Epithelial cell of esophagus (primary cell): ENCODE data around the gene LGR6.

Source experiments
- DNase-seq: peaks from one replicate; pipeline ENCODE4 v3.0.0; 2010; ENCODE audit warnings: low read depth
- H3K4me3 ChIP-seq: 2 replicates; pipeline ENCODE4 v1.5.1; 2011; ENCODE audit warnings: mild to moderate bottlenecking, low read length, control low read depth
- TF ChIP-seq, protein P1 (sequence below): IDR thresholded peaks from 2 replicates; pipeline ENCODE4 v1.5.1; 2011; ENCODE audit warnings: low read depth, mild to moderate bottlenecking, low read length, control low read depth, inconsistent platforms; ENCODE audit not compliant: insufficient read depth; ENCODE audit errors: missing control alignments

The LGR6 gene

GRCh38 chr1:202203238-202204039 is 9.8 kb downstream of the LGR6 start:
- TF ChIP-seq, protein P1, sequence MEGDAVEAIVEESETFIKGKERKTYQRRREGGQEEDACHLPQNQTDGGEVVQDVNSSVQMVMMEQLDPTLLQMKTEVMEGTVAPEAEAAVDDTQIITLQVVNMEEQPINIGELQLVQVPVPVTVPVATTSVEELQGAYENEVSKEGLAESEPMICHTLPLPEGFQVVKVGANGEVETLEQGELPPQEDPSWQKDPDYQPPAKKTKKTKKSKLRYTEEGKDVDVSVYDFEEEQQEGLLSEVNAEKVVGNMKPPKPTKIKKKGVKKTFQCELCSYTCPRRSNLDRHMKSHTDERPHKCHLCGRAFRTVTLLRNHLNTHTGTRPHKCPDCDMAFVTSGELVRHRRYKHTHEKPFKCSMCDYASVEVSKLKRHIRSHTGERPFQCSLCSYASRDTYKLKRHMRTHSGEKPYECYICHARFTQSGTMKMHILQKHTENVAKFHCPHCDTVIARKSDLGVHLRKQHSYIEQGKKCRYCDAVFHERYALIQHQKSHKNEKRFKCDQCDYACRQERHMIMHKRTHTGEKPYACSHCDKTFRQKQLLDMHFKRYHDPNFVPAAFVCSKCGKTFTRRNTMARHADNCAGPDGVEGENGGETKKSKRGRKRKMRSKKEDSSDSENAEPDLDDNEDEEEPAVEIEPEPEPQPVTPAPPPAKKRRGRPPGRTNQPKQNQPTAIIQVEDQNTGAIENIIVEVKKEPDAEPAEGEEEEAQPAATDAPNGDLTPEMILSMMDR, result no peak
- no peak for DNase-seq
- no peak overlapping the region for H3K4me3 ChIP-seq

GRCh38 chr1:202204065-202204464 is 10.5 kb downstream of the LGR6 start:
- DNase-seq, result no peak
- TF ChIP-seq, protein P1, result no peak
- H3K4me3 ChIP-seq, result no peak overlapping the region

- no peak for DNase-seq
- TF ChIP-seq, protein P1, result peak; percentile 38
- no peak overlapping the region for H3K4me3 ChIP-seq
These were observed 12.1 kb downstream of the LGR6 start for GRCh38 chr1:202205523-202206190.

GRCh38 chr1:202207292-202207691 is 13.7 kb downstream of the LGR6 start:
- peak; percentile 31 for DNase-seq
- TF ChIP-seq, protein P1, result no peak
- no peak overlapping the region for H3K4me3 ChIP-seq

GRCh38 chr1:202208351-202208857 is 14.8 kb downstream of the LGR6 start:
- no peak overlapping the region for H3K4me3 ChIP-seq
- TF ChIP-seq, protein P1, result no peak
- no peak for DNase-seq

DNA sequence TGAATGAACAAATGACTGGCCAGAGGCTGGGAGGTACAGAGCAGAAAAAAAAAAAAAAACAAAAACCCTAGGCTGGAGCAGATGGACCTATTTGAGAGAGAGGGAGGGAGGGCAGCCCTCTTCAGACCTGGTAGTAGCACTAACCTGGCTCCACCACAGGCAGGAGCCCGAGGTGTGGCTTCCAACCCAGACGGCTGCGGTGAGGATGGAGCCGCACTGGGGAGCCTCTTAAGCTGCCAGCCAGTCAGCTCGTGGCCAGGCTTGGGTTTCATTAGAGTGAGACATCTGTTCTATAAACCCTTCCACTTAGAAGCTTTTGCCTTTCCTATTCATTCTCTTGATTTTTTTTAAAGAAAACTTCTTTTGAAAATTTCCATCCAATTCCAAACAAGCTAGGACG is 16.8 kb downstream of the LGR6 start:
- no peak overlapping the region for H3K4me3 ChIP-seq
- TF ChIP-seq, protein P1, result peak; percentile 61
- DNase-seq, result peak; percentile 65
